GM21526 (cell line): ENCODE results near the gene MICU1.

Experiments
- ATAC-seq: cut with Tn5 transposase; IDR thresholded peaks from one replicate; pipeline ENCODE4 v1.9.1; 2021; ENCODE audit warnings: moderate library complexity; ENCODE audit not compliant: unreplicated experiment, low FRiP score

MICU1 gene

DNA sequence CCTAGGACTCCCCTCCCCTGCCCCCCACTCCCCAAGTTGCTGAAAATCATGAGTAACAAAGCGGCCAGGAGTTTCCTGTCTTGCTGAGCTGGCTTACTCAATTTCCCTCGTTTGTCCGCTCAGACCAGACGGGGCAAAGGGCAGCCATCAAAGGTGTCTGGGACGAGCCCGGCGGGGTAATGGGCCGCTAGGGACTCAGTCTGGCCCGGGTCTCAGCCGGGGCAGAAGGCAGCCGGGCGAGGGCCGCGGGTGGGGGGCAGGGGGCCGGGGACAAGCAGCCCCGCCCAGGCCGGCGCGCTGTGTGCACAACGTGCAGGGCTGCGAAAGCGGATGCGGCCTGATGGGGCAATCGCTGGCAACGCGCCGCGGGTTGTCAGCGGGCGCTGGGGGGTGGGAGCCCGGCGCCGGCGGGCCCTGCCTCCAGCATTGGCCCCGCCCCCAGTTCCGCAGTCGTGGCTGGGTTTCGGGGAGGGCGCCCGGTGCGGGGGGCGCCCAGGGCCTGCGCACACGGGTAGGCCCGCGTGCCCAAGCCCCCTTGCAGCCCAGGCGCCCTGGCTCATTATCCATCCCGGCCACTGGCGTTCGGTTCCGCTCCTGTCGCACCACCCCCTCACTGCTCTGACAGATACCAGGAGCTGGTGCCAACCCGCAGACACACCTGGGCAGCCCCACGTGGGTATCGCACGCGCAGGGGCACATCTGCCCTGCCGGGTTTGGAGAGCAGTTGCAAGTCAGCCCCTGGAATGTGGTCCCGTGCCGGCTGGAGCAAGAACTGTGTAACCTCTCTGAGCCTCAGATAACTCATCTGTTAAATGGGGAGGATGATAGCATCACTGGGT is 306.2 kb downstream of the MICU1 start:
- ATAC-seq: peak; percentile 52

DNA sequence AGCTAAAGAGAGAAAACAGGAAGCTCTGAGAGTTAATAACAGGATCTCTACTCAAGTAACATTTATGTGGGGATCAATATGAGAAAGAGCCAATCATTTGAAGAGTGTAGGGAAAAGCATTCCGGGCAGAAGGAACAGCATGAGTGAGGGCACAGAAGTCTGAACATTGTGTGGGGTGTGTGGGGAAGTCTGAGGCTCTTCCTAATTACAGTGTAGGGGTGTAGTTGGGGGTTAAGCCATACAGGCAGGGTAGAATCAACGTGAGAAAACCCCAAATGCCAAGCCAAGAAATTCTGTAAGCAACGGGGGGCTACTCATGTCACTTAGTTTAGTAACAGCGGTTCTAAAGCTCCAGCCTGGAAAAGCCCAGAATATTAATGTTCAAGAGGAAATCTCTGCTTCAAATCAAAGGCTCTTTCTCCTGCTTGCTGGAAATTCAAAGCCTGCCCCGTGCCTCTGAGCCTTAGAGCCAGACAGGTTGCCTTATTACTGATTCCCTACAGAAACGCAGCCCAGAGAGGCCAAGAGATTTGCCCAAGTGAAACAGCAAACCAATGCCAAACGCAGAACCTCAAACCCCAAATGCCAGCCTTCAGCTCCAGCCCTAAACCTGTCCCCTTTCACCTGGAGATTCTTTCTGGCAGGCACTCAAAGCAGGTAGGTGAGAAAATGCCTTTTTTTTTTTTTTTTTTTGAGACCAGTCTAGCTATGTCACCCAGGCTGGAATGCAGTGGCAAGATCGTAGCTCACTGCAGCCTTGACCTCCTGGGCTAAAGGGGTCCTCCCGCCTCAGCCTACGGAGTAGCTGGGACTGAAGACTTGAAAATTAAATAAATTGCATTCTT is 307.2 kb downstream of the MICU1 start:
- no peak for ATAC-seq
